ENCODE results near the gene CXXC4. TPM values are rescaled to one million over a fixed set of nuclear protein-coding genes. Genes with fewer than 3 reads are reported as not detected.
A peak's percentile ranks its signal among the peaks of the same experiment; 100 is the strongest.

CXXC4 gene
- total RNA-seq, 4 donors from 2014 or later = 0.40 to 4.8 (median 3.0) TPM

DNA sequence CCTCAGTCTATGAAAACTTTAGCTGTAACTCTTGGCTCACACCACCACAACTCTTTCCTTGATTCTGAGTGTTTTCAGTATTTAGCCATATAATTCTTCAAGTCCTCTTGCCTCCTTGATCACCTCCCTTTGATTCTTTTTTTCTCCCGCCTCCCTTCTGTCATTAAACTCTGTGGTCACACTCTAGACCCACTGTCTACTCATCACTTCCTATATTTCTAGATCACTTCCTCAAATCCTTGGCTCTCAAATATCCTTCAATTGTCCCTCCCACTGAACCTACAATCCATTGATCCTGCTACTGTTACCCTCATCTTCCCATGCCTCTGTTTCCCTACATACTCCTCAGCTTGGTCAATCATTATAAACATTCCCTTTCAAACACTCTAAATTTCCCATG lies 12.4 kb upstream of the CXXC4 start:
- H3K4me3 ChIP-seq = no peak overlapping the region
- H3K27me3 ChIP-seq = no peaks in the 10 kb centered on the region
- no peak overlapping the region for H3K27ac ChIP-seq
- WGBS, 2 donors (ENCODE audit: low coverage in 1 of 2) = 75% methylated on average over 1 of the region's 1 CpG
- H3K9me3 ChIP-seq = no peaks in the 10 kb centered on the region
- peaks cover 0 to 14% (median 0%) of the 10 kb centered on the region in 3 donors for H3K4me1 ChIP-seq
- TF ChIP-seq EP300 (IDR thresholded peaks at IDR 0.05) = no peak
- H3K36me3 ChIP-seq = no peaks in the 10 kb centered on the region
- no peak for ATAC-seq

DNA sequence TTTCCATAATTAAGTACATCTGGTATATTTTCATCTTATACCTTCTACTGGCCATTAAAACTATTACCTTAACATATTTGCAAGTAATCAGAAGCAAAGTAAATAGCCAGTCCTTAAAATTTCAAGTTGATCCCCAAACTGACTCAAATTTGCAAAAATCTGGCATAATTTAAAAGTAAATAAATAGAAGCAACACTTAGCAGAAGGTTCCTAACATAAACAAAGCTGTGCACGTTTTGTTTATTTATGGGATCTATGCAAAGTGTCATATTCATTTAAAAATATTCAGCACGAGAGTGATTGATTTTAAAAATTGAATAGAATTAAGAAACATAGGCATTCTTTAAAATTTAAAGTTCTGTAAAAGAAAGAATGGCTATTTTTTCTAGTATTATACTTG lies 9.8 kb upstream of the CXXC4 start:
- TF ChIP-seq POLR2A (IDR thresholded peaks at IDR 0.05) = no peak
- no peak for TF ChIP-seq EP300 (IDR thresholded peaks at IDR 0.05)
- no peak for TF ChIP-seq POLR2AphosphoS5 (IDR thresholded peaks at IDR 0.05)
- TF ChIP-seq, protein P1, sequence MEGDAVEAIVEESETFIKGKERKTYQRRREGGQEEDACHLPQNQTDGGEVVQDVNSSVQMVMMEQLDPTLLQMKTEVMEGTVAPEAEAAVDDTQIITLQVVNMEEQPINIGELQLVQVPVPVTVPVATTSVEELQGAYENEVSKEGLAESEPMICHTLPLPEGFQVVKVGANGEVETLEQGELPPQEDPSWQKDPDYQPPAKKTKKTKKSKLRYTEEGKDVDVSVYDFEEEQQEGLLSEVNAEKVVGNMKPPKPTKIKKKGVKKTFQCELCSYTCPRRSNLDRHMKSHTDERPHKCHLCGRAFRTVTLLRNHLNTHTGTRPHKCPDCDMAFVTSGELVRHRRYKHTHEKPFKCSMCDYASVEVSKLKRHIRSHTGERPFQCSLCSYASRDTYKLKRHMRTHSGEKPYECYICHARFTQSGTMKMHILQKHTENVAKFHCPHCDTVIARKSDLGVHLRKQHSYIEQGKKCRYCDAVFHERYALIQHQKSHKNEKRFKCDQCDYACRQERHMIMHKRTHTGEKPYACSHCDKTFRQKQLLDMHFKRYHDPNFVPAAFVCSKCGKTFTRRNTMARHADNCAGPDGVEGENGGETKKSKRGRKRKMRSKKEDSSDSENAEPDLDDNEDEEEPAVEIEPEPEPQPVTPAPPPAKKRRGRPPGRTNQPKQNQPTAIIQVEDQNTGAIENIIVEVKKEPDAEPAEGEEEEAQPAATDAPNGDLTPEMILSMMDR (IDR thresholded peaks at IDR 0.05) = no peak
- Histone ChIP-seq H3K9me3 (no peaks in the 10 kb centered on the region), H3K27me3 (no peaks in the 10 kb centered on the region), H3K36me3 (no peaks in the 10 kb centered on the region), H3K4me3 (no peak overlapping the region), H3K27ac (no peak overlapping the region), H3K4me1 (peaks cover 0 to 30% (median 5%) of the 10 kb centered on the region in 3 donors)
- WGBS, 2 donors (ENCODE audit: low coverage in 1 of 2) = 58 to 64% methylated on average over 2 of the region's 2 CpGs
- ATAC-seq = no peak

DNA sequence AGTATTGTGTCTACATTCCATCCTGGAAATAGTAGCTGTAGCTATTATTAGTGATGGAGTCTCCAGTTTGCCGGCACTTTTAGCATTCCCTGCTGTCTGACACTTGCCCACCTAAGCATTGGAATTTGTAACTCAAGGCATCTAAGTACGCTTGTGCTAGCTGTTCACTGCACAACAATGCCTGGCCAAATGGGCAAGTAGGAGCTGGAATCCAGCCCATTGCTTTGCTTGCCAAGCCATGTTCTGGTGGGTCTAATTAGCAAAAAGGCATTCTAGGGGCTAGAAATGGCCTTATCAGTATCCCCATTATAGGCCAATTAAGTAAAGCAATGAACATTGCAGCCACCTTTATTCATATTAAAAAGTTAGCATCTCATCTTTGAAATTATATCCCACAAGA lies 7.8 kb upstream of the CXXC4 start:
- no peak for ATAC-seq

DNA sequence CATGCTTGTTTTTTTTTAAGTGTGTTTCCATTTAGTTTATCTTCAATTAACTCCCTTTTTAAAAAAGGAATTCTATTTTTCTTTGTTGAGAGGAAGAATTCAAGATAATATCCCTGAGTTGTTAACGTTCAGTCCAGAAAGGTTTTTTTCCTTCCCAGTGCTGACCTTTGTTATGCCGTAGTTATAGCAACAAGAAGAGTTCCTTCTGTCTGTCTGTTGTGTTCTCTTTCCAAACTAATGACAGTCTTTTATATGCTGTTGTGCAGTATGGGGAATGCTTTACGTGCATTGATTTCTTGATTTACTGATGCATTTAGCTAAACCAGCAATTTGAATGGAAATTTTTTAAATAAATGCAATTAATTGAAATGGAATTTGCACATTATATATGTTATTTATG lies 6.6 kb upstream of the CXXC4 start:
- H3K9me3 ChIP-seq = no peaks in the 10 kb centered on the region
- WGBS, 2 donors (ENCODE audit: low coverage in 1 of 2) = 6 to 32% methylated on average over 3 of the region's 3 CpGs
- H3K36me3 ChIP-seq = no peaks in the 10 kb centered on the region
- H3K4me3 ChIP-seq = no peak overlapping the region
- no peak for ATAC-seq
- H3K27me3 ChIP-seq = no peaks in the 10 kb centered on the region
- no peak for TF ChIP-seq EP300 (IDR thresholded peaks at IDR 0.05)
- peaks cover 0 to 47% (median 5%) of the 10 kb centered on the region in 3 donors for H3K4me1 ChIP-seq
- H3K27ac ChIP-seq = no peak overlapping the region

More for the DNA sequence above, 7.8 kb upstream of the CXXC4 start:
- 0 to 54% methylated on average over 1 to 2 of the region's 2 CpGs for WGBS, 2 donors (ENCODE audit: low coverage in 1 of 2)
- Histone ChIP-seq H3K36me3 (no peaks in the 10 kb centered on the region), H3K4me3 (no peak overlapping the region), H3K9me3 (no peaks in the 10 kb centered on the region), H3K4me1 (peaks cover 0 to 39% (median 5%) of the 10 kb centered on the region in 3 donors), H3K27me3 (no peaks in the 10 kb centered on the region), H3K27ac (peak overlapping the region in 1 of 4 donors; percentile 6)
- TF ChIP-seq, protein P1 (IDR thresholded peaks at IDR 0.05) = no peak
- no peak for TF ChIP-seq POLR2AphosphoS5 (IDR thresholded peaks at IDR 0.05)
- no peak for TF ChIP-seq POLR2A (IDR thresholded peaks at IDR 0.05)
- TF ChIP-seq EP300 (IDR thresholded peaks at IDR 0.05) = no peak

DNA sequence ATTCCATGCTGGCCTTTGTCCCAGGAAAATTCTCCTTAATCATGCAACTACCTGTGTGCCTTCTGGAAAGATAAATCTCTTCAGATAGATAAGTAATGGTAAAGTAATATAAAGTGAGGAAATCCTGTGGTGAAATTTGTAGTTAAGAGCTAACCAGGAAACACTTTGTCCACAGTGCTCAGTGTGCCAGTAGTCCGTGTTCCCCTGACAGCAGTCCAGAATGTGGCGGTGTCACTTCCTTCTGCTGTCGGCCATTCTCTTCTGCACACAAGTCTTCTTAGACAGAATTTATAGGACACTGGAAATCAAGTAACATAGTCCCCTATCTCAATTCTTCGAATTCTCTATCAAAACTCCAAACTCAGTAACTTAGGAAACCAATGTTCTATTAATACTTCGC lies 5.7 kb upstream of the CXXC4 start:
- Histone ChIP-seq H3K36me3 (no peaks in the 10 kb centered on the region), H3K4me3 (no peak overlapping the region), H3K27me3 (no peaks in the 10 kb centered on the region), H3K9me3 (no peaks in the 10 kb centered on the region), H3K27ac (peak overlapping the region in 1 of 4 donors; percentile 21), H3K4me1 (peaks cover 0 to 51% (median 5%) of the 10 kb centered on the region in 3 donors)
- 43 to 62% methylated on average over 3 to 5 of the region's 5 CpGs for WGBS, 2 donors (ENCODE audit: low coverage in 1 of 2)
- ATAC-seq = no peak
- TF ChIP-seq, protein P1 (IDR thresholded peaks at IDR 0.05) = no peak
- TF ChIP-seq EP300 (IDR thresholded peaks at IDR 0.05) (no peak), POLR2AphosphoS5 (IDR thresholded peaks at IDR 0.05) (no peak), POLR2A (IDR thresholded peaks at IDR 0.05) (no peak)

DNA sequence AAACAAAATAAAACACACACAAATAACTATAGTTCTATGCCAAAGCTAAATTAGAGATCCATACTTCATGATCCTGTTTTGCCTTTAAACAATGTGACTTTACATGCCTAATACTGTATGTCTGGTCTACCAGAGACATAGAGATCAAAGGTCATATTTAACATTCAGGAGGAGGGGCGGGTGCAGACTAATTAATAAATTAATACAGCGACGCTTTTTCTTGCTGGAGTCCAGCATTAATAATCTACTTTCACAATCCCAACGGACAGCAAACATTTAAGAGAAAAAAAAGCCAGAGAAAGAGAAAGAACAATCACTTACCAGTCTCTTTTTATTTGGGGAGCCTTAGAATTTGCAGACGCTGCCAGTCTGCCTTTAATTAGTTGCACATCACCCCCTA lies 509 bp downstream of the CXXC4 start:
- 7 to 21% methylated on average over 5 of the region's 5 CpGs for WGBS, 2 donors (ENCODE audit: low coverage in 1 of 2)
- Histone ChIP-seq H3K9me3 (no peaks in the 10 kb centered on the region), H3K27me3 (no peaks in the 10 kb centered on the region), H3K4me1 (peaks cover 0 to 68% (median 0%) of the 10 kb centered on the region in 3 donors), H3K4me3 (peak overlapping the region; percentile 63 to 87), H3K27ac (peak overlapping the region; percentile 75 to 93 (median 90)), H3K36me3 (no peaks in the 10 kb centered on the region)
- no peak for ATAC-seq
- TF ChIP-seq POLR2AphosphoS5 (IDR thresholded peaks at IDR 0.05) (no peak), EP300 (IDR thresholded peaks at IDR 0.05) (no peak), POLR2A (IDR thresholded peaks at IDR 0.05) (no peak)
- TF ChIP-seq, protein P1 (IDR thresholded peaks at IDR 0.05) = no peak

Measured in gastroesophageal sphincter (tissue), 4 donors.